ENCODE results near the gene TBC1D5.

The TBC1D5 gene

DNA sequence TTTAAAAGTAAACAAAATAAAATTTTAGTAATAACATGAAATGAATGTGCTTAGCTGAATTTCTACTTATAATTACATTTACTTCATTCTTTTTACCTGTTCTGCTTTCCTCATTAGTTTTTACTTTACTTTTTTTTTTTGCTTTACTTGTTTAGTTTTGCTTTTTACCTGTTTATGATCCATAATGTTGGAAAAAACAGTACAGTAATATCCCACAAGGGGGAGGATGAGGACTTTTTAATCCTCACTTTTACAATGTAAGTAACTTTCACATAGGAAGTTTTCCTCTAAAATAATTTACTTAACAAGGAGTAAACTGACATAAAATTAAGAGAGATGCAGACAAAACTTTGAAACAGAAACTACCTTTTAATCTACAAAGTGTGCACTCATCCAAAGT lies 268.7 kb downstream of the TBC1D5 start:
- Histone ChIP-seq H3K9me3 (ENCODE audit: control insufficient read depth, insufficient read depth, low read length) (no peaks in the 10 kb centered on the region), H3K36me3 (ENCODE audit: control insufficient read depth, insufficient read depth, low read length) (no peaks in the 10 kb centered on the region), H3K9ac (ENCODE audit: low read depth, low read length) (no peak overlapping the region), H3K4me3 (ENCODE audit: low read depth, low read length) (no peak overlapping the region), H3K27ac (ENCODE audit: low read depth, low read length) (no peak overlapping the region), H3K4me1 (ENCODE audit: control insufficient read depth, insufficient read depth, low read length) (no peaks in the 10 kb centered on the region), H3K27me3 (ENCODE audit: control insufficient read depth, insufficient read depth, low read length) (no peaks in the 10 kb centered on the region)

DNA sequence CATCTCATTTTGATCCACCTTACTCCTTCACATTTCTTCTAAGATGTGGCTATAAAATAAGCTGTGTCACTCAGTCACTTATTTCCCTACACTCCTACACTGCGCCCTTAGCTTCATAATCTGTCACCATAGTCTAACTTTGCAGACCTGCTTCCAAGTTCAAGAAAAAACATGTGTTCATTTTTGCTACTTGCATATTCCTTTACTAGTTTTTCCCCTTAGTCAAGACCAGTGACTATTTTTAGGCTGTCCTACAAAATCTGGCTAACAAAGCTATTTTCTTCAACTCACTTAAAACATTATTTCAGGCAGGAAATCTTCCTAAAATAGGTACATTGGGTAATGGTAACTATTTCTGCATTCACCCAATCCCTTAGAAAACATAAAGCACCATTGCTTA lies 272.5 kb downstream of the TBC1D5 start:
- no peaks in the 10 kb centered on the region for H3K9me3 ChIP-seq (ENCODE audit: control insufficient read depth, insufficient read depth, low read length)
- H3K4me1 ChIP-seq (ENCODE audit: control insufficient read depth, insufficient read depth, low read length): no peaks in the 10 kb centered on the region
- H3K27ac ChIP-seq (ENCODE audit: low read depth, low read length): no peak overlapping the region
- no peak overlapping the region for H3K9ac ChIP-seq (ENCODE audit: low read depth, low read length)
- H3K4me3 ChIP-seq (ENCODE audit: low read depth, low read length): no peak overlapping the region
- no peaks in the 10 kb centered on the region for H3K36me3 ChIP-seq (ENCODE audit: control insufficient read depth, insufficient read depth, low read length)
- H3K27me3 ChIP-seq (ENCODE audit: control insufficient read depth, insufficient read depth, low read length): no peaks in the 10 kb centered on the region

GRCh38 chr3:17469520-17469919 lies 272.9 kb downstream of the TBC1D5 start:
- no peak overlapping the region for H3K27ac ChIP-seq (ENCODE audit: low read depth, low read length)
- no peaks in the 10 kb centered on the region for H3K36me3 ChIP-seq (ENCODE audit: control insufficient read depth, insufficient read depth, low read length)
- H3K4me1 ChIP-seq (ENCODE audit: control insufficient read depth, insufficient read depth, low read length): no peaks in the 10 kb centered on the region
- H3K27me3 ChIP-seq (ENCODE audit: control insufficient read depth, insufficient read depth, low read length): no peaks in the 10 kb centered on the region
- H3K9ac ChIP-seq (ENCODE audit: low read depth, low read length): no peak overlapping the region
- no peak overlapping the region for H3K4me3 ChIP-seq (ENCODE audit: low read depth, low read length)
- H3K9me3 ChIP-seq (ENCODE audit: control insufficient read depth, insufficient read depth, low read length): no peaks in the 10 kb centered on the region

- Histone ChIP-seq H3K9me3 (ENCODE audit: control insufficient read depth, insufficient read depth, low read length) (no peaks in the 10 kb centered on the region), H3K36me3 (ENCODE audit: control insufficient read depth, insufficient read depth, low read length) (no peaks in the 10 kb centered on the region), H3K4me1 (ENCODE audit: control insufficient read depth, insufficient read depth, low read length) (no peaks in the 10 kb centered on the region), H3K27me3 (ENCODE audit: control insufficient read depth, insufficient read depth, low read length) (no peaks in the 10 kb centered on the region), H3K27ac (ENCODE audit: low read depth, low read length) (no peak overlapping the region), H3K4me3 (ENCODE audit: low read depth, low read length) (no peak overlapping the region), H3K9ac (ENCODE audit: low read depth, low read length) (no peak overlapping the region)
These were observed 276.4 kb downstream of the TBC1D5 start for GRCh38 chr3:17466028-17466427.

DNA sequence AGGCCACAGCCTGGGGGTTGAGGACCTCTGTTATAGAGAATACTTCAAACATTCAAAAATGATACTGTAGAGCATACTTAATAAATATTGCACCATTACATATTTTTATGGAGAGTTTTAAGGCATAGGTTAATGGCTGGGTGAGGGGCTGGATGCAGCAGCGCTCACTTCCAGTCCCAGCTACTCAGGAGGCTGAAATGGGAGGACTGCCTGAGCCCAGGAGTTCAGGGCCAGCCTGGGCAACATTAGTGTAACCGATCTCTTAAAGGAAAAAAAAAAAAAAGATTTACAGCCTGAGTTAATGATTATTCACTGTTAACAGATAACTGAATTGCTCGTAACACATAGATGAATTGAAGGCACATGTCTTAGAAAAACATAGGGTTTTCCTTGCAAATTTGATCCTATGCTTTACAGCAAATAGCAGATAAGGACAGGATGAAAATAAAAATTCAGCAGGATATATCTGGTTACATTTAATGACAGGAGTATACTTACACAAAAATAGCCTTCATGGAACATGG lies 282.9 kb downstream of the TBC1D5 start:
- Histone ChIP-seq H3K4me1 (ENCODE audit: control insufficient read depth, insufficient read depth, low read length) (no peaks in the 10 kb centered on the region), H3K9me3 (ENCODE audit: control insufficient read depth, insufficient read depth, low read length) (no peaks in the 10 kb centered on the region), H3K9ac (ENCODE audit: low read depth, low read length) (no peak overlapping the region), H3K27me3 (ENCODE audit: control insufficient read depth, insufficient read depth, low read length) (no peaks in the 10 kb centered on the region), H3K4me3 (ENCODE audit: low read depth, low read length) (no peak overlapping the region), H3K27ac (ENCODE audit: low read depth, low read length) (no peak overlapping the region), H3K36me3 (ENCODE audit: control insufficient read depth, insufficient read depth, low read length) (no peaks in the 10 kb centered on the region)

DNA sequence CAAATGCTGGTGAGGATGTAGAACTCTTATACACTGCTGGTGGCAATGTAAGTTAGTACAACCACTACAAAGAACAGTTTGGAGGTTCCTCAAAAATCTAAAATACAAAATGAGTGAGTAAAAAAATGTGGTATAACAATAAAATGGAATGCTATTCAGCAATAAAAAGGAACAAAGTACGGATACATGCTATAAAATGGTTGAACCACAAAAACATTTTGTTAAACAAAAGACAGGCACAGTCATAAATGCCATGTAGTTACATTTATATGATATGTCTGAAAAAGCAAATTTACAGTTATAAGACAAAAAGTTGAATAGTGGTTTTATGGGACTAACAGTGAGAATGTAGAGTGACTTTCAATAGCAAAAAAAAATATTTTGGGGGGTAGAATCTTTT lies 285.8 kb downstream of the TBC1D5 start:
- Histone ChIP-seq H3K4me1 (ENCODE audit: control insufficient read depth, insufficient read depth, low read length) (no peaks in the 10 kb centered on the region), H3K9me3 (ENCODE audit: control insufficient read depth, insufficient read depth, low read length) (no peaks in the 10 kb centered on the region), H3K27me3 (ENCODE audit: control insufficient read depth, insufficient read depth, low read length) (no peaks in the 10 kb centered on the region), H3K27ac (ENCODE audit: low read depth, low read length) (no peak overlapping the region), H3K36me3 (ENCODE audit: control insufficient read depth, insufficient read depth, low read length) (no peaks in the 10 kb centered on the region), H3K4me3 (ENCODE audit: low read depth, low read length) (no peak overlapping the region), H3K9ac (ENCODE audit: low read depth, low read length) (no peak overlapping the region)

- H3K27ac ChIP-seq (ENCODE audit: low read depth, low read length): no peak overlapping the region
- no peak overlapping the region for H3K9ac ChIP-seq (ENCODE audit: low read depth, low read length)
- no peaks in the 10 kb centered on the region for H3K4me1 ChIP-seq (ENCODE audit: control insufficient read depth, insufficient read depth, low read length)
- H3K36me3 ChIP-seq (ENCODE audit: control insufficient read depth, insufficient read depth, low read length): no peaks in the 10 kb centered on the region
- no peaks in the 10 kb centered on the region for H3K27me3 ChIP-seq (ENCODE audit: control insufficient read depth, insufficient read depth, low read length)
- no peak overlapping the region for H3K4me3 ChIP-seq (ENCODE audit: low read depth, low read length)
- H3K9me3 ChIP-seq (ENCODE audit: control insufficient read depth, insufficient read depth, low read length): no peaks in the 10 kb centered on the region
These were observed 286.4 kb downstream of the TBC1D5 start for GRCh38 chr3:17456046-17456445.

GRCh38 chr3:17444865-17445264 lies 297.6 kb downstream of the TBC1D5 start:
- Histone ChIP-seq H3K9ac (ENCODE audit: low read depth, low read length) (no peak overlapping the region), H3K27me3 (ENCODE audit: control insufficient read depth, insufficient read depth, low read length) (no peaks in the 10 kb centered on the region), H3K27ac (ENCODE audit: low read depth, low read length) (no peak overlapping the region), H3K4me3 (ENCODE audit: low read depth, low read length) (no peak overlapping the region), H3K36me3 (ENCODE audit: control insufficient read depth, insufficient read depth, low read length) (no peaks in the 10 kb centered on the region), H3K9me3 (ENCODE audit: control insufficient read depth, insufficient read depth, low read length) (no peaks in the 10 kb centered on the region), H3K4me1 (ENCODE audit: control insufficient read depth, insufficient read depth, low read length) (no peaks in the 10 kb centered on the region)

DNA sequence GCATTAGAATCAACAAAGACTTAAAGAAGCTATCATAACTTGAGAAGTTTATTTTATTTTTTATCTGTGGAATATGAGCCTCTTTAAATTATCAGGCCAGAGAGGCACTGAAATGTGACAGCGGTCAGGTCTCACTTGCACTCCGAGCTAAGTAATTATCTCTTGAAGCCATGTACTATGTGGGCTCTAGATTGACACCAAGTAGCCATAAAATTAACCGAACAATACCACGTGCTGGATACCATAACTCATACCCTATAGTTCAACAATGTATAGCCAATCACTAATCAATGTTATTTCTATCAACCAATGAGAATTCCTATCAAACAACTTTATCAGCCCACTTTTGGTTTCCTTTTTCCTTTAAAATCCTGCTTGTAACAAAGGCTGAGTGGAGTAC lies 299.3 kb downstream of the TBC1D5 start:
- Histone ChIP-seq H3K27ac (ENCODE audit: low read depth, low read length) (no peak overlapping the region), H3K9ac (ENCODE audit: low read depth, low read length) (no peak overlapping the region), H3K27me3 (ENCODE audit: control insufficient read depth, insufficient read depth, low read length) (no peaks in the 10 kb centered on the region), H3K4me1 (ENCODE audit: control insufficient read depth, insufficient read depth, low read length) (no peaks in the 10 kb centered on the region), H3K4me3 (ENCODE audit: low read depth, low read length) (no peak overlapping the region), H3K9me3 (ENCODE audit: control insufficient read depth, insufficient read depth, low read length) (no peaks in the 10 kb centered on the region), H3K36me3 (ENCODE audit: control insufficient read depth, insufficient read depth, low read length) (no peaks in the 10 kb centered on the region)

DNA sequence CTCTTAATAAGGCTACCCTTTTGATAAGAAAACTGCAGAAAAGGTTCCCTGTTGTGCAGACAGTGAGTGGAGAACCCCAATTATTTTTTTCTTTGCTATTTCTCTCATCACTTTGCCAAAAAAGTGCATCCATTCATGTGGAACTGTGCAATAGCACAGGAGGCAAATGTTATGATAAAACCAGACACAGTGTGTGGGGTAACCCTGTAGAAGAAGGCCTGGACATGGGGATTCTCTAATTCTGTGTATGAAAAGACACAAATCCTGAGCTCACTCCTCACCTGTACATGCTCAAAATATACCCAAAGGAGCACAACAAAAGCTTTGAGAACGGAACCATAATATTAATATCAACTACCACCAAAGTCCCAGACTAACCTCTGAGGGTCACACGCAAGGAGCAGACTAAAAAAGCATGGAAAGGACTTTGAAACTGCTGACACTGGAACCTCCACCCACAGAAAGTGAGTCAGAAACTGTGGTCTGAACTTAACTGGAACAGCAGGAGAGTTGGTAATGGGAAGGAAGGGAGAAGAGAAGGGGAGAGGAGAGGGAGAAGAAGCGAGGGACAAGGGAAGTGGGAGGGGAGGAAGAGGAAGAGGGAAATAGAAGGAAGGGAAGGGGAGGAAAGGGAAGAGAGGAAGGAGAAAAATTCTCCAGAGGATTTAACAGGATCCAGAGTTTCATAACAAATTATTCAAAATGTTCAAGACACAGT lies 299.9 kb downstream of the TBC1D5 start:
- H3K36me3 ChIP-seq (ENCODE audit: control insufficient read depth, insufficient read depth, low read length): no peaks in the 10 kb centered on the region

DNA sequence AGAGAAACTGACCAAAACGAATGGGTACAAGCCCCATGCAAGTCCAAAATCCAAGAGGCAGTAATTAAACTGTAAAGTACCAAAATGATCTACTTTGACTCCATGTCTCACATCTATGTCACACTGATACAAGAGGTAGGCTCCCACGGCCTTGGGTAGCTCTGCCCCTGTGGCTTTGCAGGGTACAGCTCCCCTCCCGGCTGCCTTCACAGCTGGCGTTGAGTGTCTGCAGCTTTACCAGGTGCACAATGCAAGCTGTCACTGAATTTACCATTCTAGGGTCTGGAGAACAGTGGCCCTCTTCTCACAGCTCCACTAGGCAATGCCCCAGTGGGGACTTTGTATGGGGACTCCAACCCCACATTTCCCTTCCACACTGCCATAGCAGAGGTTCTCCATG lies 308.6 kb downstream of the TBC1D5 start:
- Histone ChIP-seq H3K4me1 (ENCODE audit: control insufficient read depth, insufficient read depth, low read length) (peaks cover 10% of the 10 kb centered on the region; the same call in 1 of the 2 replicates), H3K9ac (ENCODE audit: low read depth, low read length) (no peak overlapping the region), H3K36me3 (ENCODE audit: control insufficient read depth, insufficient read depth, low read length) (no peaks in the 10 kb centered on the region), H3K4me3 (ENCODE audit: low read depth, low read length) (no peak overlapping the region), H3K27ac (ENCODE audit: low read depth, low read length) (no peak overlapping the region), H3K9me3 (ENCODE audit: control insufficient read depth, insufficient read depth, low read length) (no peaks in the 10 kb centered on the region), H3K27me3 (ENCODE audit: control insufficient read depth, insufficient read depth, low read length) (no peaks in the 10 kb centered on the region)

More for the DNA sequence above, 299.9 kb downstream of the TBC1D5 start:
- Histone ChIP-seq H3K9me3 (ENCODE audit: control insufficient read depth, insufficient read depth, low read length) (no peaks in the 10 kb centered on the region), H3K4me1 (ENCODE audit: control insufficient read depth, insufficient read depth, low read length) (no peaks in the 10 kb centered on the region), H3K9ac (ENCODE audit: low read depth, low read length) (no peak overlapping the region), H3K27me3 (ENCODE audit: control insufficient read depth, insufficient read depth, low read length) (no peaks in the 10 kb centered on the region), H3K4me3 (ENCODE audit: low read depth, low read length) (no peak overlapping the region), H3K27ac (ENCODE audit: low read depth, low read length) (no peak overlapping the region)
